Large intestine (tissue), 12 donors: ENCODE measurements around the gene TCERG1. TPM values are rescaled to one million over a fixed set of nuclear protein-coding genes. Genes with fewer than 3 reads are reported as not detected.
A peak's percentile ranks its signal among the peaks of the same experiment; 100 is the strongest.

Source experiments
- DNase-seq, 2 donors: peaks; one replicate each; pipeline versions ENCODE4 v3.0.0 to v3.0.0-alpha.2; 2013
- H3K27ac ChIP-seq: one replicate; pipeline ENCODE4 v1.5.1; 2013; ENCODE audit warnings: low read length
- H3K27me3 ChIP-seq: 2 replicates; pipeline ENCODE4 v1.6.1; 2013; ENCODE audit warnings: low read length; ENCODE audit not compliant: control insufficient read depth, insufficient read depth
- H3K36me3 ChIP-seq: 2 replicates; pipeline ENCODE4 v1.6.1; 2013; ENCODE audit warnings: low read length; ENCODE audit not compliant: control insufficient read depth, insufficient read depth
- H3K4me1 ChIP-seq: one replicate; pipeline ENCODE4 v1.6.1; 2013; ENCODE audit warnings: low read length; ENCODE audit not compliant: control insufficient read depth, insufficient read depth
- H3K4me3 ChIP-seq: one replicate; pipeline ENCODE4 v1.5.1; 2013; ENCODE audit warnings: low read length
- H3K9me3 ChIP-seq: one replicate; pipeline ENCODE4 v1.6.1; 2013; ENCODE audit warnings: mild to moderate bottlenecking, low read depth, low read length, moderate library complexity; ENCODE audit not compliant: control insufficient read depth
- WGBS: methylation state at CpG from one replicate; pipeline ENCODE4 v1.1.5; 2013; ENCODE audit warnings: low lambda C conversion rate; ENCODE audit not compliant: insufficient coverage; 5-methylcytosine and 5-hydroxymethylcytosine counted together
- long read RNA-seq, 11 donors: transcript quantifications; one replicate each; lab custom pipeline, GENCODE V29; 2026
- polyA plus RNA-seq: library from polyadenylated mRNA; unstranded; fragments of 120-200 nt; gene quantifications from one replicate; pipeline ENCODE4 v1.2.1, GENCODE V29; 2013

The TCERG1 gene
- 93.1 TPM for polyA plus RNA-seq
- long read RNA-seq, donor 1, partial matches to known transcripts: 14 of 14 reads
- long read RNA-seq, donor 1, other reads (novel, unspliced or antisense): 0 of 14 reads
- long read RNA-seq, donor 2, partial matches to known transcripts: 0 of 5 reads
- long read RNA-seq, donor 2, other reads (novel, unspliced or antisense): 0 of 5 reads
- long read RNA-seq, donor 3, partial matches to known transcripts: 12 of 15 reads
- long read RNA-seq, donor 3, other reads (novel, unspliced or antisense): 0 of 15 reads
- long read RNA-seq, donor 4: 0 reads
- long read RNA-seq, donor 5, full-length matches to known transcripts: 5 of 12 reads
- long read RNA-seq, donor 5, partial matches to known transcripts: 7 of 12 reads
- long read RNA-seq, donor 5, other reads (novel, unspliced or antisense): 0 of 12 reads
- long read RNA-seq, donor 6, partial matches to known transcripts: 9 of 15 reads
- long read RNA-seq, donor 6, other reads (novel, unspliced or antisense): 0 of 15 reads
- long read RNA-seq, donor 7, partial matches to known transcripts: 33 of 33 reads
- long read RNA-seq, donor 7, other reads (novel, unspliced or antisense): 0 of 33 reads
- long read RNA-seq, donor 8, partial matches to known transcripts: 25 of 33 reads
- long read RNA-seq, donor 8, other reads (novel, unspliced or antisense): 0 of 33 reads
- long read RNA-seq, donor 9, partial matches to known transcripts: 0 of 4 reads
- long read RNA-seq, donor 9, other reads (novel, unspliced or antisense): 0 of 4 reads
- long read RNA-seq, donor 10, partial matches to known transcripts: 17 of 19 reads
- long read RNA-seq, donor 10, other reads (novel, unspliced or antisense): 0 of 19 reads
- long read RNA-seq, donor 11, partial matches to known transcripts: 0 of 4 reads
- long read RNA-seq, donor 11, other reads (novel, unspliced or antisense): 0 of 4 reads

GRCh38 chr5:146446861-146447733, at the start of gene TCERG1:
Gene TCERG1 (plus strand): TSS chr5:146447333. CDS start chr5:146447350, 17 bp downstream.
- no CpG with 5 or more reads among the region's 68 CpGs for WGBS
- peaks cover 9% of the 10 kb centered on the region for H3K4me1 ChIP-seq

GRCh38 chr5:146398826-146399225, 48.3 kb upstream of the TCERG1 start:
- Histone ChIP-seq H3K27ac (no peak overlapping the region), H3K36me3 (no peaks in the 10 kb centered on the region), H3K27me3 (peaks cover 31% of the 10 kb centered on the region), H3K4me1 (no peaks in the 10 kb centered on the region), H3K9me3 (no peaks in the 10 kb centered on the region), H3K4me3 (no peak overlapping the region)
- no CpG with 5 or more reads among the region's 4 CpGs for WGBS
- DNase-seq: no peak

More at GRCh38 chr5:146446861-146447733, at the start of gene TCERG1:
- H3K4me3 ChIP-seq: peak within 1 kb of the TSS; percentile 98
- peak; percentile 99 to 100 for DNase-seq
- H3K36me3 ChIP-seq: no peaks in the 10 kb centered on the region
- H3K27me3 ChIP-seq: no peaks in the 10 kb centered on the region
- peak within 1 kb of the TSS; percentile 92 for H3K27ac ChIP-seq
- H3K9me3 ChIP-seq: no peaks in the 10 kb centered on the region

GRCh38 chr5:146399481-146399880, 47.7 kb upstream of the TCERG1 start:
- no CpG with 5 or more reads among the region's 1 CpG for WGBS
- Histone ChIP-seq H3K9me3 (no peaks in the 10 kb centered on the region), H3K27me3 (peaks cover 31% of the 10 kb centered on the region), H3K36me3 (no peaks in the 10 kb centered on the region), H3K4me1 (no peaks in the 10 kb centered on the region), H3K4me3 (no peak overlapping the region), H3K27ac (no peak overlapping the region)
- no peak for DNase-seq

GRCh38 chr5:146400201-146400600, 46.9 kb upstream of the TCERG1 start:
- H3K9me3 ChIP-seq: no peaks in the 10 kb centered on the region
- H3K4me1 ChIP-seq: no peaks in the 10 kb centered on the region
- no peaks in the 10 kb centered on the region for H3K36me3 ChIP-seq
- no peak for DNase-seq
- H3K27me3 ChIP-seq: peaks cover 27% of the 10 kb centered on the region
- WGBS: no CpG with 5 or more reads among the region's 2 CpGs
- no peak overlapping the region for H3K27ac ChIP-seq
- H3K4me3 ChIP-seq: no peak overlapping the region

- DNase-seq: no peak
- H3K4me3 ChIP-seq: no peak overlapping the region
- no peak overlapping the region for H3K27ac ChIP-seq
- WGBS: no CpG with 5 or more reads among the region's 9 CpGs
- peaks cover 24% of the 10 kb centered on the region for H3K27me3 ChIP-seq
- H3K4me1 ChIP-seq: no peaks in the 10 kb centered on the region
- no peaks in the 10 kb centered on the region for H3K9me3 ChIP-seq
- H3K36me3 ChIP-seq: no peaks in the 10 kb centered on the region
Measured at GRCh38 chr5:146401021-146401420, 46.1 kb upstream of the TCERG1 start.

- Histone ChIP-seq H3K4me1 (no peaks in the 10 kb centered on the region), H3K36me3 (no peaks in the 10 kb centered on the region), H3K4me3 (no peak overlapping the region), H3K27me3 (peaks cover 24% of the 10 kb centered on the region), H3K27ac (no peak overlapping the region), H3K9me3 (no peaks in the 10 kb centered on the region)
- DNase-seq: no peak
- WGBS: no CpG with 5 or more reads among the region's 4 CpGs
Measured at GRCh38 chr5:146402949-146403348, 44.2 kb upstream of the TCERG1 start.

GRCh38 chr5:146409054-146409671, 38.0 kb upstream of the TCERG1 start:
- H3K36me3 ChIP-seq: no peaks in the 10 kb centered on the region
- H3K27me3 ChIP-seq: peaks cover 16% of the 10 kb centered on the region
- H3K27ac ChIP-seq: no peak overlapping the region
- no peak overlapping the region for H3K4me3 ChIP-seq
- no peak for DNase-seq
- H3K9me3 ChIP-seq: no peaks in the 10 kb centered on the region
- WGBS: 20% methylated on average over 1 of the region's 11 CpGs
- H3K4me1 ChIP-seq: no peaks in the 10 kb centered on the region

- no peak overlapping the region for H3K27ac ChIP-seq
- H3K9me3 ChIP-seq: no peaks in the 10 kb centered on the region
- H3K36me3 ChIP-seq: no peaks in the 10 kb centered on the region
- WGBS: 100% methylated on average over 2 of the region's 2 CpGs
- DNase-seq: no peak
- H3K27me3 ChIP-seq: peaks cover 16% of the 10 kb centered on the region
- H3K4me1 ChIP-seq: no peaks in the 10 kb centered on the region
- no peak overlapping the region for H3K4me3 ChIP-seq
Measured at GRCh38 chr5:146410272-146410671, 36.9 kb upstream of the TCERG1 start.

- Histone ChIP-seq H3K27me3 (peaks cover 3% of the 10 kb centered on the region), H3K36me3 (no peaks in the 10 kb centered on the region), H3K27ac (no peak overlapping the region), H3K4me1 (no peaks in the 10 kb centered on the region), H3K4me3 (no peak overlapping the region), H3K9me3 (no peaks in the 10 kb centered on the region)
- DNase-seq: no peak
Measured at GRCh38 chr5:146419696-146420095, 27.4 kb upstream of the TCERG1 start.
